IPS-18a (cell line): ENCODE data around the gene CHGA.

Experiments
- H3K27ac ChIP-seq: one replicate; pipeline ENCODE4 v1.5.1; 2013; ENCODE audit warnings: low read length
- H3K27me3 ChIP-seq: one replicate; pipeline ENCODE4 v1.6.1; 2013; ENCODE audit warnings: mild to moderate bottlenecking, low read length; ENCODE audit not compliant: control insufficient read depth, insufficient read depth
- H3K36me3 ChIP-seq: one replicate; pipeline ENCODE4 v1.6.1; 2013; ENCODE audit warnings: low read depth, low read length; ENCODE audit not compliant: control insufficient read depth
- H3K4me1 ChIP-seq: one replicate; pipeline ENCODE4 v1.6.1; 2013; ENCODE audit warnings: low read depth, low read length; ENCODE audit not compliant: control insufficient read depth
- H3K4me3 ChIP-seq: one replicate; pipeline ENCODE4 v1.5.1; 2013; ENCODE audit warnings: low read length
- H3K9ac ChIP-seq: one replicate; pipeline ENCODE4 v1.6.1; 2013; ENCODE audit warnings: mild to moderate bottlenecking, low read length, moderate library complexity
- H3K9me3 ChIP-seq: one replicate; pipeline ENCODE4 v1.6.1; 2013; ENCODE audit warnings: low read depth, low read length; ENCODE audit not compliant: control insufficient read depth

Gene CHGA

DNA sequence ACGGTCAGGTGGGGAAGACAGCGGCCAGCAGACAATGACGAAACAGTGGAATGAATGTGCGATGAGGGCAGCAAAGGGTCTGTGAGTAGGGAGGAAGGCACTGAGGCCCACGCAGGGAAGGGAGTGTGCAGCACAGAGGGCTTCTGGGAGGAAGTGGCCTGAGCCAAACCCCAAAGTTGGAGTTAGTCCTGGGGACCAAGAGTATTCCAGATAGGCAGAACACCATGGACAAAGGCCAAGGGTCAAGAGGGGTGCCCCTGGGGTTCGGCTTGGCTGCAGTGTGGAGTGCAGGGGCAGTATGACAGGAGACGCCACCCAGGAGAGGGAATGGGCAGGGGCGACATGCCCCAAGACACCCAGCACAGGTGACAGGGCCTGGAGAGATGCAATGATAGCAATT, 58.8 kb downstream of the CHGA start:
- no peak overlapping the region for H3K27ac ChIP-seq
- no peaks in the 10 kb centered on the region for H3K36me3 ChIP-seq
- peaks cover 8% of the 10 kb centered on the region for H3K9me3 ChIP-seq
- H3K4me3 ChIP-seq = no peak overlapping the region
- H3K9ac ChIP-seq = no peak overlapping the region
- H3K27me3 ChIP-seq = no peaks in the 10 kb centered on the region
- H3K4me1 ChIP-seq = no peaks in the 10 kb centered on the region

DNA sequence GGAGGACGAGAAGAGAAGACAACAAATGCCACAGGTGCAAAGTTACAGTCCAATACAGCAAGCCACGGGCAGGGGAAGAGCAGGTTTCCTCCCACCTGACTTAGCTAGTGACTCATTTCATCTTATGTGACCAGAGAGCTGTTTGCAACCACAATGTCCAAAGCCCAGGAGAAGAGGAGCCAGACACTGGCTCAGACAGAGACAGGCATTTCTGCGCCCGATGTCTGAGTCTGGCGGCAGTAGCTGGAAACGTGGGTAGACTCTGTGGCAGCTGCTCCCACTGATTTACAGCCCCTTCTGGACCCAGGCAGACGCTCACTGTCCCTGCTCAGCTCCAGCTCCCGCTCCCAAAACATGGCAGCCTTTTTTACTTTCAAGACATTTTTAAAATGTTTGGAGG, 60.0 kb downstream of the CHGA start:
- H3K36me3 ChIP-seq = no peaks in the 10 kb centered on the region

DNA sequence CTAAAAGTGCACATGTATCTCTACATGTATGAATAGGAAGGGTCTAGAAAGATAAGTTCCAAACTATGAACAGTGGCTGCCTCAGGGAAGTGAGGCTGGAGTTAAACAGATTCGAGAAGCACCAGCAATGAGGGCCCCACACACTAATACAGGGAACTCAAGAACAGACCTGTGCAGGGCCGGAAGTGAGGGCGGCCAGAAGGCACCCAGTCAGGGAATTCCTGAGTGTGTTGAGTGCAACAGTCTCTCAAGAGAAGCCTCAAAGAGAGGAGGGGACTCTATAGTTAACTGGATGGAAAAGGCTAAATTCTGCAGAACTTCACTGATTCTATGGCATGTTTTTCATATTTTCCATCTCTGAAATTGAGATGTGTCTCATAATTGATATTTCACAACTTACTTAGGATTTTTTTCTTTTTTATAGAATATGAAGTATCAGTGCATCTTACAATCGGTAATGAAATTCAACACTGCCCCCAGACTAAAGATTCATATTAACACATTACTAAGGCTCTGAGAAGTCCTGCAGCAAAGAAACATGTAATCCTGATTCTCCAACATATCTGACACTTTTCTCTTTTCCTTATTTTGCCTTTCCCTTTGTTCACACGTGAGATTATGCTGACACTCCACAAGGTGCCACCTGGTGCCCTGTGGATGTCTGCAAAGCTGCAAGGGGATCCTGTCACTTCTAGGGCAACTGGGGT, 61.3 kb downstream of the CHGA start:
- H3K4me3 ChIP-seq = no peak overlapping the region
- no peaks in the 10 kb centered on the region for H3K27me3 ChIP-seq
- H3K27ac ChIP-seq = no peak overlapping the region
- H3K9me3 ChIP-seq = peaks cover 3% of the 10 kb centered on the region
- no peak overlapping the region for H3K9ac ChIP-seq
- H3K4me1 ChIP-seq = no peaks in the 10 kb centered on the region
- H3K36me3 ChIP-seq = no peaks in the 10 kb centered on the region

More for the DNA sequence above, 60.0 kb downstream of the CHGA start:
- Histone ChIP-seq H3K27ac (no peak overlapping the region), H3K4me1 (no peaks in the 10 kb centered on the region), H3K9ac (no peak overlapping the region), H3K9me3 (peaks cover 8% of the 10 kb centered on the region), H3K4me3 (no peak overlapping the region), H3K27me3 (no peaks in the 10 kb centered on the region)
